Measurements from ENCODE around the gene CRAMP1. TPM values are rescaled to one million over a fixed set of nuclear protein-coding genes. Genes with fewer than 3 reads are reported as not detected.
A peak's percentile ranks its signal among the peaks of the same experiment; 100 is the strongest.

The CRAMP1 gene
- total and polyA plus RNA-seq, 3 experiments from 2014 or later = 3.0 to 24.3 (median 22.1) TPM

- Histone ChIP-seq H3K4me3 (ENCODE audit: low read length) (no peak overlapping the region), H3K27ac (ENCODE audit: low read depth, low read length) (no peak overlapping the region), H3K9me3 (ENCODE audit: low read length) (no peaks in the 10 kb centered on the region), H3K27me3 (ENCODE audit: insufficient read depth, low read length, poor library complexity, severe bottlenecking) (no peaks in the 10 kb centered on the region), H3K4me1 (ENCODE audit: insufficient read depth, low read length) (peaks cover 19% of the 10 kb centered on the region), H3K36me3 (ENCODE audit: insufficient read depth, low read length) (peaks cover 8% of the 10 kb centered on the region)
- CTCF ChIA-PET = interaction anchor here (0.9 kb wide), 1 partner anchor 49 kb away, joined by 3 read pairs; the partner anchor contains the start of gene JPT2
- Mint-ChIP-seq H3K27ac (peak overlapping the region in 3 of 8 donors; percentile 80 to 85 (median 81)), H3K9me3 (no peaks in the 10 kb centered on the region), H3K27me3 (no peaks in the 10 kb centered on the region), H3K4me1 (peaks cover 21 to 26% (median 23%) of the 10 kb centered on the region in 3 donors), H3K36me3 (peaks cover 7 to 54% (median 10%) of the 10 kb centered on the region in 3 donors), H3K4me3 (no peak overlapping the region)
- POLR2A ChIA-PET = no interaction called here
- no peak for DNase-seq
These were observed 114.7 kb downstream of the CRAMP1 start for GRCh38 chr16:1726661-1727502.

Other genes with a start within 250 kb of the CRAMP1 start
- 10 to 100 TPM; 32.9 to 38.0 TPM for gene UNKL, start 197.7 kb upstream of the CRAMP1 start, total RNA-seq
- 8.1 TPM for gene UNKL, start 197.7 kb upstream of the CRAMP1 start, polyA plus RNA-seq
- 10 to 100 TPM; 27.0 to 27.2 TPM for gene UQCC4, start 191.6 kb upstream of the CRAMP1 start, total RNA-seq
- gene UQCC4, start 191.6 kb upstream of the CRAMP1 start, polyA plus RNA-seq = 33.7 TPM
- gene PERCC1, start 181.3 kb upstream of the CRAMP1 start, total RNA-seq = under 1 TPM; 0.33 to 0.48 TPM
- gene PERCC1, start 181.3 kb upstream of the CRAMP1 start, polyA plus RNA-seq = not detected
- 1 to 10 TPM; 2.3 to 2.8 TPM for gene CCDC154, start 167.8 kb upstream of the CRAMP1 start, total RNA-seq
- not detected for gene CCDC154, start 167.8 kb upstream of the CRAMP1 start, polyA plus RNA-seq
- 10 to 100 TPM; 52.8 to 59.1 TPM for gene CLCN7, start 137.3 kb upstream of the CRAMP1 start, total RNA-seq
- 29.3 TPM for gene CLCN7, start 137.3 kb upstream of the CRAMP1 start, polyA plus RNA-seq
- gene PTX4, start 123.4 kb upstream of the CRAMP1 start, total RNA-seq = not detected
- gene PTX4, start 123.4 kb upstream of the CRAMP1 start, polyA plus RNA-seq = not detected
- gene TELO2, start 119.0 kb upstream of the CRAMP1 start, total RNA-seq = 10 to 100 TPM; 84.7 to 84.9 TPM
- gene TELO2, start 119.0 kb upstream of the CRAMP1 start, polyA plus RNA-seq = 14.0 TPM
- gene TMEM204, start 78.7 kb upstream of the CRAMP1 start, total RNA-seq = 10 to 100 TPM; 27.1 to 30.9 TPM
- gene TMEM204, start 78.7 kb upstream of the CRAMP1 start, polyA plus RNA-seq = 68.4 TPM
- 1 to 10 TPM; 6.1 to 8.4 TPM for gene IFT140, start 288 bp upstream of the CRAMP1 start, total RNA-seq
- 5.5 TPM for gene IFT140, start 288 bp upstream of the CRAMP1 start, polyA plus RNA-seq
- 100 to 1,000 TPM; 106 TPM for gene JPT2, start 65.9 kb downstream of the CRAMP1 start, total RNA-seq
- 12.5 TPM for gene JPT2, start 65.9 kb downstream of the CRAMP1 start, polyA plus RNA-seq
- 10 to 100 TPM; 57.1 to 63.2 TPM for gene MAPK8IP3, start 93.8 kb downstream of the CRAMP1 start, total RNA-seq
- 2.3 TPM for gene MAPK8IP3, start 93.8 kb downstream of the CRAMP1 start, polyA plus RNA-seq
- gene NME3, start 159.2 kb downstream of the CRAMP1 start, total RNA-seq = 10 to 100 TPM; 33.5 to 36.5 TPM
- gene NME3, start 159.2 kb downstream of the CRAMP1 start, polyA plus RNA-seq = 71.4 TPM
- gene EME2, start 160.4 kb downstream of the CRAMP1 start, total RNA-seq = 10 to 100 TPM; 21.0 to 21.6 TPM
- 1.6 TPM for gene EME2, start 160.4 kb downstream of the CRAMP1 start, polyA plus RNA-seq
- gene MRPS34, start 160.8 kb downstream of the CRAMP1 start, total RNA-seq = 100 to 1,000 TPM; 172 to 176 TPM
- 155 TPM for gene MRPS34, start 160.8 kb downstream of the CRAMP1 start, polyA plus RNA-seq
- 10 to 100 TPM; 30.6 to 31.5 TPM for gene SPSB3, start 170.2 kb downstream of the CRAMP1 start, total RNA-seq
- 63.9 TPM for gene SPSB3, start 170.2 kb downstream of the CRAMP1 start, polyA plus RNA-seq
- gene NUBP2, start 170.6 kb downstream of the CRAMP1 start, total RNA-seq = 10 to 100 TPM; 73.9 to 82.8 TPM
- 96.6 TPM for gene NUBP2, start 170.6 kb downstream of the CRAMP1 start, polyA plus RNA-seq
- not detected for gene IGFALS, start 181.3 kb downstream of the CRAMP1 start, total RNA-seq
- not detected for gene IGFALS, start 181.3 kb downstream of the CRAMP1 start, polyA plus RNA-seq
- gene HAGH, start 214.5 kb downstream of the CRAMP1 start, total RNA-seq = 10 to 100 TPM; 41.2 to 44.5 TPM
- gene HAGH, start 214.5 kb downstream of the CRAMP1 start, polyA plus RNA-seq = 54.3 TPM
- gene FAHD1, start 214.8 kb downstream of the CRAMP1 start, total RNA-seq = 10 to 100 TPM; 19.3 to 20.9 TPM
- gene FAHD1, start 214.8 kb downstream of the CRAMP1 start, polyA plus RNA-seq = 26.7 TPM

Data from CD8-positive, alpha-beta memory T cell (primary cell).